Left lung (tissue), 10 donors: Measurements from ENCODE around the gene CDC42BPA. TPM values are rescaled to one million over a fixed set of nuclear protein-coding genes. Genes with fewer than 3 reads are reported as not detected.
A peak's percentile ranks its signal among the peaks of the same experiment; 100 is the strongest.
"Not testable (repeated sequence)": the region's sequence is repeated elsewhere in the genome, so short reads cannot be mapped to it uniquely, and the experiment has no call there.

Experiments used
- ATAC-seq: fragments of 200-7000 bp; cut with Tn5 transposase; one replicate; pipeline ENCODE4 v1.9.1; 2020; ENCODE audit warnings: moderate library complexity
- DNase-seq, 4 donors: peaks; one replicate each; pipeline ENCODE4 v3.0.0-alpha.2; 2013 to 2020
- H3K27ac ChIP-seq, 2 donors: fragments of 200-600 bp; sonication (generic) in 1 of 2; one replicate each; pipeline versions ENCODE4 v1.5.0 to v1.8.0; 2020 to 2021
- H3K27me3 ChIP-seq, 2 donors: fragments of 200-600 bp; sonication (generic) in 1 of 2; one replicate each; pipeline versions ENCODE4 v1.5.0 to v1.8.0; 2020 to 2021
- H3K36me3 ChIP-seq, 2 donors: fragments of 200-600 bp; sonication (generic) in 1 of 2; one replicate each; pipeline versions ENCODE4 v1.5.0 to v1.8.0; 2020 to 2021
- H3K4me1 ChIP-seq, 2 donors: fragments of 200-600 bp; one replicate each; pipeline ENCODE4 v1.8.0; 2021
- H3K4me3 ChIP-seq, 2 donors: fragments of 200-600 bp; sonication (generic) in 1 of 2; one replicate each; pipeline versions ENCODE4 v1.5.0 to v1.8.0; 2020 to 2021; ENCODE audit warnings: mild to moderate bottlenecking in 1 of 2
- H3K9me3 ChIP-seq, 2 donors: fragments of 200-600 bp; sonication (generic) in 1 of 2; one replicate each; pipeline versions ENCODE4 v1.5.0 to v1.8.0; 2020 to 2021
- intact Hi-C, 2 donors: fragments of 100-400 bp; cut with DNase I; formaldehyde crosslinking; loops; one replicate each; pipeline versions ENCODE4 v1.11.2 to v1.14.2; 2022
- polyA plus RNA-seq, 6 donors: library from polyadenylated mRNA; unstranded; fragments of 120-200 nt; gene quantifications; one replicate each; pipeline ENCODE4 v1.2.1, GENCODE V29; 2013; ENCODE audit not compliant: insufficient read length in 6 of 6
- total RNA-seq, 2 donors: library from RNA; stranded (reverse); fragmentation: NEBNext Ultra II Directional; extraction: Animal tissue kit (Norgen Biotek cat#: 25700); gene quantifications; one replicate each; pipeline ENCODE4 v1.2.1, GENCODE V29; 2021
- TF ChIP-seq, protein P1 (sequence below), 2 donors: fragments of 200-600 bp; sonication (generic) in 1 of 2; IDR thresholded peaks; one replicate each; pipeline versions ENCODE4 v1.5.0 to v1.8.0; 2021; ENCODE audit warnings: antibody characterized with exemption in 2 of 2
- donor health status: DM: no; HTN: yes; CAD: no.
- donor health status: DM: no; HTN: no; CAD: no.

Gene CDC42BPA
- total and polyA plus RNA-seq, 8 donors: 35.8 to 49.0 (median 43.4) TPM

DNA sequence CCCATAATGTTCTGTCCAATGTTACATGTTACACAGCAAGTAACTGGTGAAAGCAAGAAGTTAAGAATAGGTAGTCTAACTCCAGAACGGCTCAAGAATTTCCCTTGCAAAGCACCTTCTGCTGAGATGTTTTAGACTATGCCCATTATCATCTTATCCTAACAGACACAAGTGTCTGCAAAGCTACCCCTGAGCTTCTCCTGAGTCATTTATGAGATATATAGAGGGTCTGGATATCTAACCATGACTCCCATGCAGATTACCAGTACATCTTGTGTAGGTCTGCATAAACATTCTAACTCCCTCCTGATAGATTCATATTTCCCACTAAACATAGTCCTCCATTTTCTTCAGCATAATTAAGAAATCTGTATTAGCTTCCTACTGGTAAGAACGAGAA is 206.5 kb downstream of the CDC42BPA start:
- H3K4me1 ChIP-seq: no peaks in the 10 kb centered on the region
- intact Hi-C loops: no loop called here
- ATAC-seq (no peak), DNase-seq (no peak)
- peaks cover 0 to 21% of the 10 kb centered on the region in 2 donors for H3K36me3 ChIP-seq
- no peaks in the 10 kb centered on the region for H3K27me3 ChIP-seq
- TF ChIP-seq, protein P1, sequence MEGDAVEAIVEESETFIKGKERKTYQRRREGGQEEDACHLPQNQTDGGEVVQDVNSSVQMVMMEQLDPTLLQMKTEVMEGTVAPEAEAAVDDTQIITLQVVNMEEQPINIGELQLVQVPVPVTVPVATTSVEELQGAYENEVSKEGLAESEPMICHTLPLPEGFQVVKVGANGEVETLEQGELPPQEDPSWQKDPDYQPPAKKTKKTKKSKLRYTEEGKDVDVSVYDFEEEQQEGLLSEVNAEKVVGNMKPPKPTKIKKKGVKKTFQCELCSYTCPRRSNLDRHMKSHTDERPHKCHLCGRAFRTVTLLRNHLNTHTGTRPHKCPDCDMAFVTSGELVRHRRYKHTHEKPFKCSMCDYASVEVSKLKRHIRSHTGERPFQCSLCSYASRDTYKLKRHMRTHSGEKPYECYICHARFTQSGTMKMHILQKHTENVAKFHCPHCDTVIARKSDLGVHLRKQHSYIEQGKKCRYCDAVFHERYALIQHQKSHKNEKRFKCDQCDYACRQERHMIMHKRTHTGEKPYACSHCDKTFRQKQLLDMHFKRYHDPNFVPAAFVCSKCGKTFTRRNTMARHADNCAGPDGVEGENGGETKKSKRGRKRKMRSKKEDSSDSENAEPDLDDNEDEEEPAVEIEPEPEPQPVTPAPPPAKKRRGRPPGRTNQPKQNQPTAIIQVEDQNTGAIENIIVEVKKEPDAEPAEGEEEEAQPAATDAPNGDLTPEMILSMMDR (IDR thresholded peaks at IDR 0.05): no peak
- H3K9me3 ChIP-seq: no peaks in the 10 kb centered on the region
- no peak overlapping the region for H3K27ac ChIP-seq
- no peak overlapping the region for H3K4me3 ChIP-seq

- peaks cover 0 to 13% of the 10 kb centered on the region in 2 donors for H3K36me3 ChIP-seq
- H3K4me3 ChIP-seq, H3K9me3 ChIP-seq, intact Hi-C loops, H3K4me1 ChIP-seq, H3K27ac ChIP-seq, ATAC-seq, DNase-seq, H3K27me3 ChIP-seq: not testable (repeated sequence)
These were observed 213.0 kb downstream of the CDC42BPA start for GRCh38 chr1:227105291-227105690.

- Histone ChIP-seq H3K4me3 (no peak overlapping the region), H3K27me3 (no peaks in the 10 kb centered on the region), H3K9me3 (no peaks in the 10 kb centered on the region), H3K4me1 (no peaks in the 10 kb centered on the region), H3K27ac (no peak overlapping the region), H3K36me3 (peaks cover 0 to 8% of the 10 kb centered on the region in 2 donors)
- DNase-seq (no peak), ATAC-seq (no peak)
- TF ChIP-seq, protein P1 (IDR thresholded peaks at IDR 0.05): no peak
- intact Hi-C loops: no loop called here
These were observed 216.2 kb downstream of the CDC42BPA start for GRCh38 chr1:227102056-227102455.

GRCh38 chr1:227094249-227094966 is 223.9 kb downstream of the CDC42BPA start:
- H3K27me3 ChIP-seq: no peaks in the 10 kb centered on the region
- H3K4me3 ChIP-seq: no peak overlapping the region
- no peaks in the 10 kb centered on the region for H3K9me3 ChIP-seq
- TF ChIP-seq, protein P1 (IDR thresholded peaks at IDR 0.05): no peak
- intact Hi-C loops: no loop called here
- H3K27ac ChIP-seq: no peak overlapping the region
- ATAC-seq (peak; percentile 64), DNase-seq (no peak)
- H3K4me1 ChIP-seq: no peaks in the 10 kb centered on the region
- H3K36me3 ChIP-seq: peaks cover 0 to 8% of the 10 kb centered on the region in 2 donors

GRCh38 chr1:227093309-227093708 is 225.0 kb downstream of the CDC42BPA start:
- Histone ChIP-seq H3K4me3 (no peak overlapping the region), H3K4me1 (no peaks in the 10 kb centered on the region), H3K9me3 (no peaks in the 10 kb centered on the region), H3K36me3 (peaks cover 0 to 8% of the 10 kb centered on the region in 2 donors), H3K27me3 (no peaks in the 10 kb centered on the region), H3K27ac (no peak overlapping the region)
- DNase-seq (no peak), ATAC-seq (no peak)
- TF ChIP-seq, protein P1 (IDR thresholded peaks at IDR 0.05): no peak
- intact Hi-C loops: no loop called here

GRCh38 chr1:227092069-227092468 is 226.2 kb downstream of the CDC42BPA start:
- peak in 1 of 4 donors; percentile 6 for DNase-seq
- ATAC-seq: no peak
- Histone ChIP-seq H3K4me1 (no peaks in the 10 kb centered on the region), H3K27me3 (no peaks in the 10 kb centered on the region), H3K36me3 (peaks cover 0 to 8% of the 10 kb centered on the region in 2 donors), H3K27ac (no peak overlapping the region), H3K9me3 (no peaks in the 10 kb centered on the region), H3K4me3 (no peak overlapping the region)
- intact Hi-C loops: no loop called here
- TF ChIP-seq, protein P1 (IDR thresholded peaks at IDR 0.05): no peak
